ENCODE results near the gene ZNF385A.

ZNF385A gene

GRCh38 chr12:54333420-54334034 lies 51.0 kb downstream of the ZNF385A start:
- Histone ChIP-seq H4K20me1 (ENCODE audit: insufficient read depth, low read length) (no peaks in the 10 kb centered on the region; the same call in 1 of the 2 replicates), H3K27me3 (ENCODE audit: insufficient read depth, low read length, poor library complexity) (no peaks in the 10 kb centered on the region), H2AFZ (ENCODE audit: low read depth, low read length) (no peak overlapping the region), H3K4me2 (ENCODE audit: insufficient read depth, low read length) (no peak overlapping the region), H3K9ac (ENCODE audit: low read depth, low read length) (no peak overlapping the region), H3K4me1 (ENCODE audit: insufficient read depth, low read length) (no peaks in the 10 kb centered on the region), H3K36me3 (ENCODE audit: insufficient read depth, low read length) (peaks cover 8% of the 10 kb centered on the region), H3K27ac (ENCODE audit: low read length) (no peak overlapping the region), H3K9me3 (ENCODE audit: insufficient read depth, low read length, severe bottlenecking) (no peaks in the 10 kb centered on the region), H3K4me3 (ENCODE audit: low read depth in 1 of 2, low read length in 2 of 2) (no peak overlapping the region), H3K79me2 (ENCODE audit: insufficient read depth, low read length) (peaks cover 76% of the 10 kb centered on the region)
- ATAC-seq (ENCODE audit: insufficient read depth, low read depth) (no peak), DNase-seq (no peak)
- TF ChIP-seq EZH2 (IDR thresholded peaks at IDR 0.05; ENCODE audit: borderline replicate concordance, low read depth, low read length, severe bottlenecking) = no peak
- TF ChIP-seq, protein P1, sequence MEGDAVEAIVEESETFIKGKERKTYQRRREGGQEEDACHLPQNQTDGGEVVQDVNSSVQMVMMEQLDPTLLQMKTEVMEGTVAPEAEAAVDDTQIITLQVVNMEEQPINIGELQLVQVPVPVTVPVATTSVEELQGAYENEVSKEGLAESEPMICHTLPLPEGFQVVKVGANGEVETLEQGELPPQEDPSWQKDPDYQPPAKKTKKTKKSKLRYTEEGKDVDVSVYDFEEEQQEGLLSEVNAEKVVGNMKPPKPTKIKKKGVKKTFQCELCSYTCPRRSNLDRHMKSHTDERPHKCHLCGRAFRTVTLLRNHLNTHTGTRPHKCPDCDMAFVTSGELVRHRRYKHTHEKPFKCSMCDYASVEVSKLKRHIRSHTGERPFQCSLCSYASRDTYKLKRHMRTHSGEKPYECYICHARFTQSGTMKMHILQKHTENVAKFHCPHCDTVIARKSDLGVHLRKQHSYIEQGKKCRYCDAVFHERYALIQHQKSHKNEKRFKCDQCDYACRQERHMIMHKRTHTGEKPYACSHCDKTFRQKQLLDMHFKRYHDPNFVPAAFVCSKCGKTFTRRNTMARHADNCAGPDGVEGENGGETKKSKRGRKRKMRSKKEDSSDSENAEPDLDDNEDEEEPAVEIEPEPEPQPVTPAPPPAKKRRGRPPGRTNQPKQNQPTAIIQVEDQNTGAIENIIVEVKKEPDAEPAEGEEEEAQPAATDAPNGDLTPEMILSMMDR (IDR thresholded peaks at IDR 0.05; ENCODE audit: borderline replicate concordance, extremely low read depth, low read length, poor library complexity, severe bottlenecking) = no peak

GRCh38 chr12:54331461-54331860 lies 53.1 kb downstream of the ZNF385A start:
- H3K79me2 ChIP-seq (ENCODE audit: insufficient read depth, low read length) = peaks cover 76% of the 10 kb centered on the region
- ATAC-seq (ENCODE audit: insufficient read depth, low read depth) (no peak), DNase-seq (no peak)
- no peaks in the 10 kb centered on the region for H3K27me3 ChIP-seq (ENCODE audit: insufficient read depth, low read length, poor library complexity)
- no peak overlapping the region for H3K4me3 ChIP-seq (ENCODE audit: low read depth in 1 of 2, low read length in 2 of 2)
- H2AFZ ChIP-seq (ENCODE audit: low read depth, low read length) = no peak overlapping the region
- H3K36me3 ChIP-seq (ENCODE audit: insufficient read depth, low read length) = peaks cover 8% of the 10 kb centered on the region
- no peaks in the 10 kb centered on the region for H4K20me1 ChIP-seq (ENCODE audit: insufficient read depth, low read length)
- no peak overlapping the region for H3K27ac ChIP-seq (ENCODE audit: low read length)
- no peaks in the 10 kb centered on the region for H3K9me3 ChIP-seq (ENCODE audit: insufficient read depth, low read length, severe bottlenecking)
- peaks cover 3% of the 10 kb centered on the region for H3K4me1 ChIP-seq (ENCODE audit: insufficient read depth, low read length)
- H3K4me2 ChIP-seq (ENCODE audit: insufficient read depth, low read length) = no peak overlapping the region
- TF ChIP-seq, protein P1 (IDR thresholded peaks at IDR 0.05; ENCODE audit: borderline replicate concordance, extremely low read depth, low read length, poor library complexity, severe bottlenecking) = no peak
- TF ChIP-seq EZH2 (IDR thresholded peaks at IDR 0.05; ENCODE audit: borderline replicate concordance, low read depth, low read length, severe bottlenecking) = no peak
- no peak overlapping the region for H3K9ac ChIP-seq (ENCODE audit: low read depth, low read length)

DNA sequence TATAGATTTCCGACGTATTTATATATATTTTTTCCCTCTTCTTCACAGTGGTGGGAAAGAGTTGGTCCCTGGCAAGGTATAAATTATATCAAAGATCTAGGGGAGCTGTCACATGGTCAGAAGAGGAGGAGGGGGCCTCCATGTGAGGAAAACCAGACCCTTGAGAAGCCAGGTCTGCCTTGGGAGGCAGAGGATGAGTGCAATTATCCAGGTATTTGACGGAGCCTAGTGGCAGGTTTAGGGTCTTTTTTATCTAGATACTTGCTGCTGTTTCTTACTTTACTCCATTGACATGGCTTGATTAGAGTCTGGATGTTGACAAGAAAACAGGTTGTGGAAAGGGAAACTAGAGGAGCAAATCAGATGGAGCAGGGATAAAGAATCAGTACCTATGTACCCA lies 54.1 kb downstream of the ZNF385A start:
- Histone ChIP-seq H3K79me2 (ENCODE audit: insufficient read depth, low read length) (peaks cover 78% of the 10 kb centered on the region), H3K27me3 (ENCODE audit: insufficient read depth, low read length, poor library complexity) (no peaks in the 10 kb centered on the region), H3K9ac (ENCODE audit: low read depth, low read length) (no peak overlapping the region), H4K20me1 (ENCODE audit: insufficient read depth, low read length) (no peaks in the 10 kb centered on the region), H3K4me2 (ENCODE audit: insufficient read depth, low read length) (no peak overlapping the region), H2AFZ (ENCODE audit: low read depth, low read length) (no peak overlapping the region), H3K4me1 (ENCODE audit: insufficient read depth, low read length) (peaks cover 11% of the 10 kb centered on the region), H3K9me3 (ENCODE audit: insufficient read depth, low read length, severe bottlenecking) (no peaks in the 10 kb centered on the region), H3K4me3 (ENCODE audit: low read depth in 1 of 2, low read length in 2 of 2) (no peak overlapping the region), H3K36me3 (ENCODE audit: insufficient read depth, low read length) (peaks cover 8% of the 10 kb centered on the region), H3K27ac (ENCODE audit: low read length) (no peak overlapping the region)
- ATAC-seq (ENCODE audit: insufficient read depth, low read depth) (no peak), DNase-seq (no peak)
- no peak for TF ChIP-seq EZH2 (IDR thresholded peaks at IDR 0.05; ENCODE audit: borderline replicate concordance, low read depth, low read length, severe bottlenecking)
- TF ChIP-seq, protein P1 (IDR thresholded peaks at IDR 0.05; ENCODE audit: borderline replicate concordance, extremely low read depth, low read length, poor library complexity, severe bottlenecking) = no peak

All from DND-41 (cell line).